ENCODE results near the gene FAM217B. TPM values are rescaled to one million over a fixed set of nuclear protein-coding genes. Genes with fewer than 3 reads are reported as not detected.
"Not testable (repeated sequence)": the region's sequence is repeated elsewhere in the genome, so short reads cannot be mapped to it uniquely, and the experiment has no call there.

Gene FAM217B
- total RNA-seq, 1 donor from 2014 or later, result 2.2 TPM

DNA sequence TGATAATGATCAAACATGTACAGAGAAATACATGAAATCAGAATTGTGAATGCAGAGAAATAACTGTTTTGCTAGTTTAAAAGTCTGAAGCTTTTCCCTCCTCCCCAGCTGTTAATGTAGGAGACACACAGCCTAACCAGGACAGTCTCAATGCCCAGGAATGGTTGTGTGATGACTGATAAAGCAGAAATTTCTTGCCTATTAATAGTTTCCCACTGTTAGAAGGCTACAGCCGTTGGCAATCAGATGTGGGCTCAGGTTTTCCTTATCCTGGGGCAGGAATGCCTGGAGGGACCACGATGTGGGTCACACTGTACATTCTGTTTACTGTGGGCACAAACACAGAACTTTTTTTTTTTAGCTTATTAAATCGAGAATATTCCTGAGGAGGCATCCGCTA, 2.0 kb upstream of the FAM217B start:
- no peak for DNase-seq (ENCODE audit: low read depth in 2 of 2)

DNA sequence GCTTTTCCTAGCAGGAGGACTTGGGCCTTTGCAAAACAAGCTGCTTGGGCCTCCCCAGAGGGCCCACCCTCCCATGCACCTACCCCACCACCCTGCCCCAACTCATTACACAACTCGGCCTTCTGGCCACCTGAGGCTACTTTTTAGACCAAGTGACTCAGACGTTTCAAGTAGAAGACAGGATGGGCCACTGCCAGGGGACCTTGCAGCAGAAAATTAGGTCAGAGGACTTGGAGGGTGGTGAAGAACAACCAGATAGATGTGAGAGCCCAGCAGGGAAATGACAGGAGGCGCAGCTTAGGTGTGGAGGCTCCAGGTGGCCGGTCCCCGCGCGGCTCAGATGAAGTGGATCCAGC, 1.5 kb upstream of the FAM217B start:
- no peak for DNase-seq (ENCODE audit: low read depth in 2 of 2)

DNA sequence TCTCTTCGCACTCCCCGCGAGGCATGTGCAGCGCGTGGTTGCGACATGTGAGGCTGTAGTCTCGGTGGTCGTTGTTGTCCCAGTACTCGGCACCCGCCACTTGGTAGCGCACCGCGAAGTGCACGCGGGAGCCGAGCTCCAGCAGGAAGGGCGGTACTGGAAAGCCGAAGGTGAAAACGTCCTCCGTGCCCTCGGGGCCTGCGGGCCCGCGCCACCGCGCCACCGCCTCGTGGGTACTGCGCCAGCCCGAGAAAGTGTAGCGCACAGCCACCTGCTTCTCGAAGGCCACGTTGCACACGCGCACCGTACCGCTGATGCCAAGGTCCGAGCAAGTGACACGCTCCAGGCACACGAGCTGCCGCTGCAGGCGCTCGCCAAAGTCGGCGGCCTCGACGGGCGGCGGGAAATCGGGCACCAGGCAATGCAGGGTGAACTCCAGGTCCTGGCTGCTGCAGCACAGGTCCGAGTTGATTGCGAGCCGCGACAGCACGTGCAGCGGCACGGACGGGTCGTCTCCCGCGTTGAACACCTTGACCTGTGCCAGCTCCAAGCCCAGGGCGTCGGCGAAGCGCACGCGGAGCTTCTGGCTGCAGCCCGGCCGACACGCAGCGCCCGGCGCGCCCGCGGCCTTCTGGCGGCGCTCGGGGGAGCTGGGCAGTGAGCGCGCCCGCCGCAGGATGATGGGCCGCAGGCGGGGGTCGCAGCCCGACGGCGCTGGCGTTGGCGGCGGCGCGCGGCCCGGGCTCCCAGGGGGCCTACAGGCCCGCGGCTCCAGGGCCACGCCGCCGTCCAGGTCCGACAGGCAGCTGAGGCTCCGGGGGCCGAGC, 924 bp upstream of the FAM217B start:
- DNase-seq (ENCODE audit: low read depth in 2 of 2), result peak in 1 of 2 donors; percentile 43

DNA sequence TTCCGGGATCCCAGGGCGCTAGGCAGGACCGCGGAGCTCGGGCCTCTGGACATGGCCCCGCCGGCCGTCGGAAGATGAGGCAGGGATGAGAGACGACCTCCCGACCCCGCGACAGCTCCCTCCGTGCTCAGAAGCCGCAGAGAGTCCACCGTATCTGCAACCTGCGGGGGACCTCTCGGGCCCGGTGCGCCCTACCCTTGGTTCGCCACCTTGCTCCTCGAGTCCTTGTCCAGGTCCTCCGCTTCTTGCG, 385 bp upstream of the FAM217B start:
- peak; percentile 39 to 44 for DNase-seq (ENCODE audit: low read depth in 2 of 2)

DNA sequence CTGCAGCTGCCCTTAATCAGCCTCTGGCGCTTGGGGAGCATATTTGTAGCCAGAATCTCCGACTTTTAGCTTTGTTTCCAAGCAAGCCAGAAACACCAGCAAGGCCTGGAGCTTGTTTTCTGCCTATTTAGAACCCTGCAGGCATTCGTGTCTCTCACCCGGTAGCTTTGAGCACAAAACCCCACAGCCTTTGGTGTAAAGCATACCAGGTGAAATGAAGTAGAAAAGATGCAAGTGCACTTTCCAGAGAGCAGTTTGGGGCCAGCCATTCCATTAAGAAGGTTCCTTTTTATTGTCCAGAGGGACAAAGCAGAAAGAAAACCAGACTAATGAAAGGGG, 736 bp downstream of the FAM217B start:
- no peak for DNase-seq (ENCODE audit: low read depth in 2 of 2)

DNA sequence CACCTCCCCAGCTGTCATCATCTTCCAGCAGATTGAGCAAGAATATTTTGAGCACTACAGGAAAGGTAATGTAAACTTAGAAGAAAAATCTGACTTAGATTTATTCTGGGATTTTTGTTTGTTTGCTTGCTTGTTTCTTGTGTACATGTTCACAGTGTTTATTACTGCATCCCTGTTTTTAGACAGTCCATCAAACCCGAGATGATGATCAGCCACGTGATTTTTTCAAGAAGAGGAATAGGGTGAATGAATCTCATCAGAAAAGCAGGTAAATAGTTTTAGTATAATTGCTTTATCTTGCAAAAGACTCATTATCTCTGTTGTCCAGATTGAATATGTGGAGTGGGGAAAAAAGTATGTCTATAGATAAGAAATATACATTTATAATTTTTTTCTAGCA, 2.1 kb downstream of the FAM217B start:
- no peak for DNase-seq (ENCODE audit: low read depth in 2 of 2)

DNA sequence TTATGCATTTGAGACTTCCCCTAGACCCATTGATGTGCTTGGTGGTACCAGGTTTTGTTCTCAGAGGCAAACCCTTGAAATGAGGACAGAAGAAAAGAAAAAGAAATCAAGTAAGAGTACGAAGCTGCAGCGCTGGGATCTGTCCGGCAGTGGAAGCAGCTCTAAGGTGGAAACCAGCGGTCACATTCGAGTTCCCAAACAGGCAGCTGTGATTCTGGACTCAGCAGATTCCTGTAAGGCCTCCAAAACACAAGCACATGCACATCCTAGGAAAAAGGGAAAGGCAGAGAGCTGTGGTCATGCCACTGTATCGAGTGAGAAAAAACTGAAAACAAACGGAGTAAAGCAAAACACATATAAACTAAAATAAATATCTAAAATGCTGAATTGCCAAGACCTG, 4.5 kb downstream of the FAM217B start:
- no peak for DNase-seq (ENCODE audit: low read depth in 2 of 2)

DNA sequence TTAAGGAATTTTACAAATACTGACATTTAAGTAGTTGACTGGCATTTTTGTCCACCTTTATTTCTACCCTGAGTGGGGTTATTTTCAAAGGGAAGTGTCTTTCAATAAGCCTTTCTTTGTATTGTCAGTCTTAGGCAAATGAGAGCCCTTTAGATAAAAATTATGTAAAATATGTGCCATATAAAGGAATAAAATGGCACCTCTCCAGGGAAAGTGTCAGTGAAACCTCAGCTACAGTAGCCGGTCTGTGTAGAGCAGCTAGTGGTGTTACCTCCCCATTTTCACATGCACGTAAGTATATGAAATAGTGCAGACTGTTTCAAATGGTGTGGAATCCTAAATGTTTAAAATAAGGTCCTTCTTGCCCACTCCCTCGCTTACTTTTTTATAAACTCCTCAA, 5.0 kb downstream of the FAM217B start:
- DNase-seq (ENCODE audit: low read depth in 2 of 2), result peak in 1 of 2 donors; percentile 30

DNA sequence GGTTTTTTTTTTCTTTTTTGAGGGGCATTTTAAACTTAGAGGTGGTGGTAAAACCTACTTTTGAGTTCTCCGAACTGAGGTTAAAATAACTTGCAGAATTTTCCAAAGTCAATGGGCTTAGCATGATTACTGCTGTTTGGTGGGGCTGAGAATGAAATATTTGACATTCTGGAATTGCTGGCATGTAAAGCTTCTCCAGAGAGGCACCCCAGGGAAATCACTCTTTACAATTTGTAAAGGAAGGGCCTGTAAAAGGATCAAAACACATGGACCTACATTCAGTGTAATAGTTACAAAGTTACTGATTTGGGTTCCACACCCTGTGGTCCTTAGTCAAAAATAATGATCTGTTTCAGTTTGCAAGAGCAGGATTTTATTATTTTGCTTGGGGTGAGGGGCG, 5.5 kb downstream of the FAM217B start:
- DNase-seq (ENCODE audit: low read depth in 2 of 2), result no peak

DNA sequence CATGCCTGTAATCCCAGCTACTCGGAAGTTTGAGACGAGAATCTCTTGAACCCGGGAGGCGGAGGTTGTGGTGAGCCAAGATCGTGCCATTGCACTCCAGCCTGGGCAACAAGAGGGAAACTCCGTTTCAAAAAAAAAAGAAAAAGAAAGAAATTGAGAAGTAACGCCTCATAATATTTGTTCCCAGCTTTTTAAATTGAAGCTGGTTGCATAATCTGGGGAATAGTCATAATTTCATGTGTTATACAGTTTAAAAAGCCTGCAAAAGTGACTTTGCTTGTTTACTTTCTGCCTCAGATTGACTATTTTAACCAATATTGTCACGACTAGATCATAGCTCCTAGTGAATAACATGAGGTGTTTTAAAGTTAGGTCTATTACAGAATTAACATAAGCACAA, 7.2 kb downstream of the FAM217B start:
- no peak for DNase-seq (ENCODE audit: low read depth in 2 of 2)

DNA sequence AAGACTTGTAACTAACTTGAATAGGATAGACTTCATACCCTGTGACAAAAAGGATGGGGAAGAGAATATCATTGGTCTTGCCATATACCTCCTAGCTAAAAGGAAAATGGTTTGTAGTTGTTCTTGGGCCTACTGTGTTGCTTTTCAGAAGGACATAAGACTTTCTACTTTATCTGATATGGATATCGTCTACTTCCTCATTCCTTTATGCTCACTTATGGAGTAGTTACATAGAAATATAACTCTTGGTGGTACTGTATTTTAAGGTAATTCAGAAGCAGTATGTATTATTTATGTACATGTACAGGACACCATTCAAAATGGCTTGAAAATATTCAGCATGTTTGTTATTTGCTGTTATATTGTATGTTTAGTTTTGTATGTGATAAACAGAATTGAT, 8.0 kb downstream of the FAM217B start:
- DNase-seq (ENCODE audit: low read depth in 2 of 2), result no peak

DNA sequence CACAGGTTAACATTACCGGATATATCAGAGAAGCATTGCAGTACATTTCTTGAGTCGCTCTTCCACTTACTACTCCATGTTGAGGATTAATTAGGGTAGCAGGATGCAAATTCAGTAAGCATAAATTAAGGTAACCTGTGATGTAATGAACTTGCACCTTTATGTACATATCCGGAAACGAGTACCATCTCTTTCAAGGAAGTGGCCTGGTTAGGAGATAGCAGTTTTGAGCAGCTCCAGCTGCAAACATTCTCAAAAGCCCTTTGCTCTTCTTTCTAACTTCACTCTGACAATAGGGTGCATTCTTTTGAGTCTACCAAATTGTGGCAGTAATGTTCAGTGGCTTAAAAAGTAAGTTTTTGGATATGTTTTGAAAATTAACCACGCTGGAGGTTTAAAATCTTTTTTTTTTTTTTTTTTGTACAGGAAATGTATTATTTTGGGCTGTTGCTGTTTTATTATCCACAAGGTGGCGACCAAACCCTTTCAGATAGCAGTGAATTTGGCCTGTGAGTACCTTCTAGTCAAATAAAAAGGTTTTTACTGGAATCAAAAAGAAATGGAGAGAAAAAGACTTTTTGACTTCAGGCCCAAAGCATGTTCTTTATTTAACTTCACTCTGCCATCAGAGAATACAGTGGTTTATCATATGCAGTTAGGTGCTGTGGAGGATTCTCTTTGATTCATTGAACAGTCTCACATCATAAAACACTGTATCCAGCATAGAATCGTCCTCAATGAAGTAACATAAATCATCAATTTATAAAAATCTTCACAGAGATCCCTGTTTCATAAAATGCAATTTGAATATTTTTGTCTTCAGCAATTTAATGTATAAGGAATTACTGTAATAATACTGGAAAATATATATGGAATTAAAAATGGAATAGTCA, 8.9 kb downstream of the FAM217B start:
- DNase-seq (ENCODE audit: low read depth in 2 of 2), result peak; percentile 65 to 73

DNA sequence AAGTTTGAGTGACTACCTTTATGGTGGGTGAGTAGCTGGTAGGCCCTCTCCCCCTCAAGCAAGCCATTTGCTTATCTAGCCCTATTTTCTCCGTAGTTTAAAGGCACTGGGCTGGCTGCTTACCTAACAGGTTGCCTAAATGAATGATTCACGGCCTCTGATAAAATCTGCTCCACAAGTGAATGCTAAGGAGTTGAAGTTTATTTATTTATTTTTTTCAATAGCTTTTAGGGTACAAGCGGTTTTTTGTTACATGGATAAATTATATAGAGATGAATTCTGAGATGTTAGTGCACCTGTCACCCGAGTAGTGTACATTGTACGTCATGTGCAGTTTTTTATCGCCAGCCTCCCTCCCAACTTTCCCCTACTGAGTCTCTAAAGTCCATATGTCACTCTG, 9.7 kb downstream of the FAM217B start:
- DNase-seq (ENCODE audit: low read depth in 2 of 2), result no peak

DNA sequence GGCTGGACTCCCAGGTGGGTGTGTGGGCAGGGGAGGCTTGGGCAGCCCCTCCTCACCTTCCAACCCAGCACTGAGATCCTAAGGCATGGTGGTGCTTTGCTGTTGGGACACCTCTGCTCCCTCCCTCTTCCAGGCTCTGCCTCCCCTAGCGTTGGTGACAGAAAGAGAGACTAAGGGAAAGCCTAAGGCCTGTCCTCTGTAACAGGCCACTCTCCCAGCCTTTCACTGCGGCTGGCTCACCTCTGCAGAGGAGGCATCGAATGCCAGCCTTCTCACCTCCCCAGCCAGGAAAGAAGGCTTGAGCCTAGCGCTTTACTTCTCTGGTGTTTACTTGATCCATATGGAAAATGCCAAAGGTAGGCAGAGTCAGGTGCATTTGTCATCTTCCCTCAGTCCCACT, 14.5 kb downstream of the FAM217B start:
- DNase-seq (ENCODE audit: low read depth in 2 of 2), result no peak

DNA sequence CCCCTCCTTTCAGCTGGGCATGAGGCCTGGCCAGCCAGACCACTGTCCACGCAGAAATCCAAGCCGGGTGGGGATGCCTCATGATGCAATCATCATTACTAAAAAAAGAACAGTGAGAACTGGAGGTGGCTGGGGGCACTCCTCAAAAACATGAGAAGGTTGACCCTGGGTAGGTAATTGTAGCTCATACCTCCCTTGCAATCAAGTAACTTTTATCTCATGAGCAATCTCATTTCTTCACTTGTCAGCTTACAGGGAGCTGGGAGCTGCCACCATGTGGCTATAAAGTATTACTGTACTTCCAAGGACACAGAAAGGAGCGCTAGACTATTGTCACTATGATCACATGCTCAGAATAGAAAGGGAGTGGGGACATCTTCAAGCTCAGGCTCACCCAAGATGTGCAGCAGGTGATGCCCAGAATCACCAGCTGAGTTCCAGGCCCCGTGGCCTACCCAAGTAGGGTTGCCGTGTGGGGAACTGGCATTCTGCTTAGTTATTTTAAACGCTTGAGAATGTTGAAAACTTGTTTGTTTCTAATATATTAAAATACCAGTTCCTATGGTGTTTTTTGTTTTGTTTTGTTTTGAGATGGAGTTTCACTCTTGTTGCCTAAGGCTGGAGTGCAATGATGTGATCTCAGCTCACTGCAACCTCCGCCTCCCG, 15.1 kb downstream of the FAM217B start:
- DNase-seq (ENCODE audit: low read depth in 2 of 2), result peak; percentile 20 to 31

DNA sequence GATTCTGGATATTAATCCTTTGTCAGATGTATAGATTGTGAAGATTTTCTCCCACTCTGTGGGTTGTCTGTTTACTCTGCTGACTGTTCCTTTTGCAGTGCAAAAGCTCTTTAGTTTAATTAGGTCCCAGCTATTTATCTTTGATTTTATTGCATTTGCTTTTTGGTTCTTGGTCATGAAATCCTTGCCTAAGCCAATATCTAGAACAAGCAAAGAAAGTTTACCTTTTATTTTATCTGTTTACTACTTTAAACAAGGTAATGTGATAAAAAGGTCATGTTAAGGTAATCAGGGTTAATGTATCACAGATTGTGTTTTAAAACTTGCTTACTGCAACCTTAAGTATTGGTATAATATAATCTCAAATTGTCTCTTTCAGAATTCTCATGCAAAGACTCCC, 17.4 kb downstream of the FAM217B start:
- DNase-seq (ENCODE audit: low read depth in 2 of 2), result not testable (repeated sequence)

DNA sequence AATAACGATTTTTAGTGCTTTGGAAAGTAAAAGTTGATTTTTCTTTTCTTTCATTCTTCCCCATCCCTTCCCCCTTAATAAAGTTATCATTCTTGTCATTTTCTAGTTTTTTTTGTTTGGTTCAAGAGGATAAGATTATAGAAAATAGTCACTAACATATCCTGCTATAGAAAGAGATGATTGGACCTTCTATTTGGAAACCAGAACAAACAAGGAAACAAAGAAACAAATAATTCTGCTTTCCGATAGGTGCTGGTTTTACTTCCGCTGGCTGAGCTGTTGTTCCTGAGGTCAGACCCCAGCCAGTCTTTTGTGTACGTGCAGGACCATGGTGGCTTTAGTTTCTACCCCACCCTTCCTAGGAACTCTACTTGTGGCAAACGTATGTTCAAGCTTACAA, 17.9 kb downstream of the FAM217B start, which contains the start of gene CDH26:
Gene CDH26, plus strand, starts transcription at position 301 of the 400 bp plus-strand sequence. CDS start 304 bp downstream, outside the sequence.
- DNase-seq (ENCODE audit: low read depth in 2 of 2), result no peak

DNA sequence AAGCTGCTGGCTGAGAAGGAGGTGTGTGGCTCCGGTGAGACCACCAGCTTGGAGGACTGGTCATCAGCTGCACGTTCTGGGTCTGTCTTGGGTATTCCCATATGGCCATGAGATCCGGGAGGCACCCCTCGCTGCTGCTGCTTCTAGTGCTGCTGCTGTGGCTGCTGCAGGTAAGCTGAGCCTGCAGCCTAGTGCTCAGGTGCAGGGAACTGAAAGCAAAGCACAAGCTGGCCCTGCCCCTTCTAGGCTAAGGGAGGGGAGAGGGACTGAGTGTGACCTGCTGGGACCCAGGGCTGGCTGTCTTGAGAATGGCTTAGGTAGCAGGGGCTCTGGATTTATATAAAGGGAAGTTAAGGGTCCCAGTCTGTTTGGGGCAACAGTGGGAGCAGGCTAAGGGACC, 18.4 kb downstream of the FAM217B start:
- DNase-seq (ENCODE audit: low read depth in 2 of 2), result no peak

DNA sequence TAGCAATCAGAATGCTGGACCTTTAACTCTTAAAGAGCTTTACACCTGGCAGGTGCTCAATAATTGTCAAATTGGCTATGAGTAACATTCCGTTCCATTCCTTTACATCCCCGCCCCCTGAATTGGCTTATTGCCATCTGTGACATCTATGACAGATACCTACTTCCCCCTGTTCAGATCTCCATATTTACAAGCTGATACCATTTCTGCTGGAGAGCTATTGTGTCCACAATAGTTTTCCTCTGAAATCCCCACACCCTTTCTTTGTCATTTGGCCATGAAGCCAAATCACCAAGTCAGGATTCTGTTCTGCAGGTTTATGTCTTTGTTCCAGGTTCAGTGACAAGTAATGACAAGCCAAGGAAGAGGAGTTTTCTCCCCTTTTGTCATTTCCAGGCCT, 21.2 kb downstream of the FAM217B start:
- no peak for DNase-seq (ENCODE audit: low read depth in 2 of 2)

DNA sequence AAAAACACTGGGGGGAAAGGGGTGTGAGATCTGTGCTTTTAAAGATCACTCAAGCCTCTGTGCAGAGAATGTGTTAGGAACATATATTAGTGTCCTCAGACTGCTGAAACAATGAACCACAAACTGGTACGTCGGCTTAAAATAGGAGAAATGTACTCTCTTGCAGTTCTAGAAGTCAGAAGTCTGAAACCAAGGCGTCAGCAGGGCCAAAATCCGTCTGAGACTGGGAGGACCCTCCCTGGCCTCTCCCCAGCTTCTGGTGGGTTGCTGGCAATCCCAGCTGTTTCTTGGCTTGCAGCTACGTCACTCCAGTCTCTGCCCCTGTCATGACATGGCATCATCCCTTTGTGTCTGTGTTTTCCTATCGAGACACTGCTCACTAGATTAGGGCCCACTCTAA, 22.0 kb downstream of the FAM217B start:
- no peak for DNase-seq (ENCODE audit: low read depth in 2 of 2)

DNA sequence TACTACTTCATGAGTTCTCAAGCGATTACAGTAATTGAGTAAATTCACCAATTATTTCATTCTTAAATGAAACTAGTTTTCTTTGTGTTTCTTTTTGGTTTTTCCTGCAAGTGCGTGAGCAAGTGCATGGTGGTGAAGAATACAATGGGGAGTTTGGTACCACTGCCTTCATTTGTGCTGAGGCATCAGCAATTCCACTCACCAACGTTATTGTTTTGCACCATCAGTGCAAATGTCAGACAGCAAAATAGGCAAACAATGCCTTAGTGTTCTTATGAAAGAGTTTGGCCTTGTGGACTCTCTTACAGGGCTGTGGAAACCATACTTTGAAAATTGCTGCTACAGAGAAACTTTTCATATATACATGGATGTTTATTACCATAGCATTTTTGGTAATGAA, 26.2 kb downstream of the FAM217B start:
- DNase-seq (ENCODE audit: low read depth in 2 of 2), result no peak

DNA sequence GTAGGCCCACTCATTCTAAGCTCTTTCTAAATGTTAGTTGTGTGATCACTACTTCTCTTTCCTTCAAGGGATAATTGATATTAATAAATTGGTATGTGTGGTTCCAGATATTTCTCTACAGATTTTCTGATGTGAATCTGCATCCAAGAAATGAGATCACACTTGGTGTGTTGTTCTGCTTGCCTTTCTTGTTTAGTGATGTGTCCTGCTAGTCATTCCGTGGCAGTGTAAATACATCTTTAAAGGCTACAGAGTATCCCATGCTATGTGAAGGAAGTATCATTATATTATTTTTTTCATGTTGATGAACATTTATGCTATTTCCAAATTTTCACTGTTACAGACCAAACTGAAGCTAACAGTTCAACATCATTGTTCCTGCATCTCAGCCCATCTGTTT, 31.2 kb downstream of the FAM217B start:
- no peak for DNase-seq (ENCODE audit: low read depth in 2 of 2)

Measured in lung microvascular endothelial cell (primary cell).